Gastroesophageal sphincter (tissue), 3 donors: Measurements from ENCODE around the gene BRINP1.

Experiments
- CTCF ChIP-seq, 4 experiments: fragments of 200-600 bp in 2 of 4; fragments of 450-650 bp in 2 of 4; sonication (generic) in 1 of 4; IDR thresholded peaks; one replicate each; pipeline ENCODE4 v1.5.1; 2017 to 2019; ENCODE audit warnings: antibody characterized with exemption in 4 of 4, mild to moderate bottlenecking in 2 of 4, moderate library complexity in 2 of 4
- POLR2A ChIP-seq, 2 donors: fragments of 450-650 bp; IDR thresholded peaks; one replicate each; pipeline ENCODE4 v1.6.1; 2017; ENCODE audit warnings: antibody characterized with exemption in 2 of 2, mild to moderate bottlenecking in 2 of 2, moderate library complexity in 1 of 2
- POLR2AphosphoS5 ChIP-seq: sonication (generic); formaldehyde crosslinking; IDR thresholded peaks from one replicate; pipeline ENCODE4 v1.6.1; 2017; ENCODE audit warnings: antibody characterized with exemption

GRCh38 chr9:119221276-119221675, 148.0 kb downstream of the BRINP1 start:
- no peak for TF ChIP-seq POLR2A (IDR thresholded peaks at IDR 0.05)
- TF ChIP-seq CTCF (IDR thresholded peaks at IDR 0.05) = no peak
- TF ChIP-seq POLR2AphosphoS5 = no peak
